ENCODE results near the gene FAM89B.
A peak's percentile ranks its signal among the peaks of the same experiment; 100 is the strongest.

Gene FAM89B

GRCh38 chr11:65575568-65576231 lies 3.4 kb downstream of the FAM89B start, which contains the start of gene EHBP1L1:
EHBP1L1 (plus strand) TSS chr11:65576053; CDS start chr11:65576303, 250 bp downstream.
- peak in 1 of 2 donors; percentile 61 for DNase-seq

- DNase-seq: no peak
Measured at GRCh38 chr11:65576232-65576866, 4.0 kb downstream of the FAM89B start.

- DNase-seq: peak; percentile 59 to 63
Measured at GRCh38 chr11:65576867-65577755, 4.8 kb downstream of the FAM89B start.

GRCh38 chr11:65577756-65578109 lies 5.4 kb downstream of the FAM89B start:
- no peak for DNase-seq

- DNase-seq: no peak
Measured at GRCh38 chr11:65578134-65578533, 5.8 kb downstream of the FAM89B start.

- DNase-seq: no peak
Measured at GRCh38 chr11:65578667-65579066, 6.3 kb downstream of the FAM89B start.

GRCh38 chr11:65579291-65579690 lies 7.0 kb downstream of the FAM89B start:
- DNase-seq: no peak

- no peak for DNase-seq
Measured at GRCh38 chr11:65580031-65580692, 7.8 kb downstream of the FAM89B start.

GRCh38 chr11:65580756-65581155 lies 8.4 kb downstream of the FAM89B start:
- DNase-seq: no peak

GRCh38 chr11:65581928-65582327 lies 9.6 kb downstream of the FAM89B start:
- no peak for DNase-seq

- no peak for DNase-seq
Measured at GRCh38 chr11:65583589-65583988, 11.3 kb downstream of the FAM89B start.

GRCh38 chr11:65584106-65584505 lies 11.8 kb downstream of the FAM89B start:
- DNase-seq: no peak

GRCh38 chr11:65584723-65585171 lies 12.4 kb downstream of the FAM89B start:
- DNase-seq: no peak

GRCh38 chr11:65585396-65586246 lies 13.3 kb downstream of the FAM89B start:
- DNase-seq: no peak

GRCh38 chr11:65586247-65586630 lies 13.9 kb downstream of the FAM89B start:
- DNase-seq: no peak

GRCh38 chr11:65586676-65587075 lies 14.3 kb downstream of the FAM89B start:
- no peak for DNase-seq

GRCh38 chr11:65588199-65589054 lies 16.1 kb downstream of the FAM89B start:
- DNase-seq: peak; percentile 24 to 56

GRCh38 chr11:65589444-65590239 lies 17.3 kb downstream of the FAM89B start:
- DNase-seq: no peak

GRCh38 chr11:65590240-65590738 lies 18.0 kb downstream of the FAM89B start:
- DNase-seq: no peak

All from bone marrow (tissue), 2 donors.